GM21786 (cell line): ENCODE results near the gene BAK1.

Experiments used
- ATAC-seq: cut with Tn5 transposase; IDR thresholded peaks from one replicate; pipeline ENCODE4 v1.9.1; 2021; ENCODE audit not compliant: unreplicated experiment

Gene BAK1

GRCh38 chr6:33588894-33589293 lies 8.8 kb upstream of the BAK1 start:
- ATAC-seq = no peak

GRCh38 chr6:33587529-33587928 lies 7.5 kb upstream of the BAK1 start:
- ATAC-seq = no peak

GRCh38 chr6:33586108-33586640 lies 6.1 kb upstream of the BAK1 start:
- ATAC-seq = no peak

GRCh38 chr6:33585403-33586107 lies 5.5 kb upstream of the BAK1 start:
- peak; percentile 40 for ATAC-seq

- ATAC-seq = no peak
Observed at GRCh38 chr6:33584700-33585402, 4.8 kb upstream of the BAK1 start.

- ATAC-seq = no peak
Observed at GRCh38 chr6:33583591-33584155, 3.6 kb upstream of the BAK1 start.

GRCh38 chr6:33581186-33581585 lies 1.1 kb upstream of the BAK1 start:
- no peak for ATAC-seq

GRCh38 chr6:33578588-33579011 lies 1.5 kb downstream of the BAK1 start:
- no peak for ATAC-seq

GRCh38 chr6:33578164-33578563 lies 1.9 kb downstream of the BAK1 start:
- ATAC-seq = no peak

GRCh38 chr6:33577718-33578117 lies 2.4 kb downstream of the BAK1 start:
- no peak for ATAC-seq

- no peak for ATAC-seq
Observed at GRCh38 chr6:33577106-33577535, 3.0 kb downstream of the BAK1 start.

- no peak for ATAC-seq
Observed at GRCh38 chr6:33576668-33577067, 3.4 kb downstream of the BAK1 start.

- ATAC-seq = no peak
Observed at GRCh38 chr6:33575211-33575610, 4.9 kb downstream of the BAK1 start.

- ATAC-seq = no peak
Observed at GRCh38 chr6:33571637-33572316, 8.3 kb downstream of the BAK1 start.

GRCh38 chr6:33570806-33571636 lies 9.1 kb downstream of the BAK1 start:
- peak; percentile 87 for ATAC-seq

GRCh38 chr6:33568826-33569570 lies 11.1 kb downstream of the BAK1 start:
- no peak for ATAC-seq

GRCh38 chr6:33567836-33568235 lies 12.2 kb downstream of the BAK1 start:
- ATAC-seq = no peak

GRCh38 chr6:33566182-33567084 lies 13.6 kb downstream of the BAK1 start:
- ATAC-seq = no peak

- no peak for ATAC-seq
Observed at GRCh38 chr6:33558801-33559200, 21.3 kb downstream of the BAK1 start.
